Uterus (tissue), 4 donors: ENCODE data around the gene TWIST2. TPM values are rescaled to one million over a fixed set of nuclear protein-coding genes. Genes with fewer than 3 reads are reported as not detected.

Experiments used
- DNase-seq, 2 donors: peaks; one replicate each; pipeline ENCODE4 v3.0.0-alpha.2; 2019 to 2020
- H3K27ac ChIP-seq, 2 donors: fragments of 200-600 bp; sonication (generic); 1 replicate in 1 of 2; 2 replicates in 1 of 2; pipeline ENCODE4 v1.5.1; 2016 to 2018
- H3K27me3 ChIP-seq, 2 donors: fragments of 200-600 bp; sonication (generic); one replicate each; pipeline ENCODE4 v1.5.1; 2018 to 2019; ENCODE audit warnings: control low read depth in 1 of 2
- H3K36me3 ChIP-seq, 2 donors: fragments of 200-600 bp; sonication (generic); one replicate each; pipeline ENCODE4 v1.5.1; 2019; ENCODE audit warnings: control low read depth in 1 of 2
- H3K4me1 ChIP-seq, 2 donors: fragments of 200-600 bp; sonication (generic); one replicate each; pipeline ENCODE4 v1.5.1; 2018 to 2019; ENCODE audit warnings: control low read depth in 1 of 2
- H3K4me3 ChIP-seq, 2 donors: fragments of 200-600 bp; sonication (generic); 1 replicate in 1 of 2; 2 replicates in 1 of 2; pipeline ENCODE4 v1.5.1; 2018 to 2019; ENCODE audit warnings: mild to moderate bottlenecking in 1 of 2
- H3K9me3 ChIP-seq, 2 donors: fragments of 200-600 bp; sonication (generic); one replicate each; pipeline ENCODE4 v1.5.1; 2019; ENCODE audit warnings: control low read depth in 1 of 2
- CTCF ChIP-seq, 4 experiments: fragments of 200-600 bp in 2 of 4; fragments of 450-650 bp in 2 of 4; sonication (generic) in 2 of 4; IDR thresholded peaks; one replicate each; pipeline ENCODE4 v1.5.1; 2016 to 2019; ENCODE audit warnings: antibody characterized with exemption in 4 of 4, mild to moderate bottlenecking in 2 of 4, moderate library complexity in 1 of 4
- POLR2A ChIP-seq, 2 donors: fragments of 450-650 bp; IDR thresholded peaks; one replicate each; pipeline ENCODE4 v1.6.1; 2016; ENCODE audit warnings: antibody characterized with exemption in 2 of 2, mild to moderate bottlenecking in 1 of 2, moderate library complexity in 1 of 2
- intact Hi-C: fragments of 100-400 bp; cut with DNase I; formaldehyde crosslinking; loops from one replicate; pipeline ENCODE4 v1.15.1; 2023; ENCODE audit warnings: low total_unique reads
- total RNA-seq, 4 donors: library from RNA; depleted of rRNA in 3 of 4; stranded (reverse); fragments of >200 nt in 3 of 4; gene quantifications; one replicate each; pipeline versions ENCODE4 v1.1.0 to v1.2.4, GENCODE V29; 2014 to 2023
- donor health status: DM: yes; HTN: yes; CAD: no.

Gene TWIST2
- 100 to 1,000 TPM in 1 of 4 donors, 10 to 100 TPM in 3; 28.1 to 199 (median 63.9) TPM for total RNA-seq

- H3K27ac ChIP-seq: peak within 1 kb of the TSS; percentile 85 to 96
- peak within 1 kb of the TSS; percentile 61 to 78 for H3K4me3 ChIP-seq
- TF ChIP-seq CTCF (IDR thresholded peaks at IDR 0.05) (peak in 2 of 4 experiments; percentile 22 to 48), POLR2A (IDR thresholded peaks at IDR 0.05) (peak; percentile 73 to 80)
- H3K36me3 ChIP-seq: no peaks in the 10 kb centered on the region
- intact Hi-C loops: no loop called here
- no peaks in the 10 kb centered on the region for H3K27me3 ChIP-seq
- no peaks in the 10 kb centered on the region for H3K4me1 ChIP-seq
- DNase-seq: peak; percentile 90 to 92
- H3K9me3 ChIP-seq: no peaks in the 10 kb centered on the region
These were observed at the start of gene TWIST2 for GRCh38 chr2:238847841-238848690. Gene TWIST2 (plus strand): TSS chr2:238848085. CDS start chr2:238848216, 131 bp downstream.

GRCh38 chr2:238801791-238802190 is 46.1 kb upstream of the TWIST2 start:
- DNase-seq: no peak
- Histone ChIP-seq H3K36me3 (no peaks in the 10 kb centered on the region), H3K9me3 (no peaks in the 10 kb centered on the region), H3K27me3 (no peaks in the 10 kb centered on the region), H3K27ac (no peak overlapping the region), H3K4me3 (no peak overlapping the region), H3K4me1 (no peaks in the 10 kb centered on the region)
- TF ChIP-seq CTCF (IDR thresholded peaks at IDR 0.05): no peak
- no peak for TF ChIP-seq POLR2A (IDR thresholded peaks at IDR 0.05)
- intact Hi-C loops: no loop called here

- Histone ChIP-seq H3K9me3 (no peaks in the 10 kb centered on the region), H3K36me3 (no peaks in the 10 kb centered on the region), H3K4me3 (no peak overlapping the region), H3K27me3 (no peaks in the 10 kb centered on the region), H3K27ac (no peak overlapping the region), H3K4me1 (no peaks in the 10 kb centered on the region)
- no peak for DNase-seq
- intact Hi-C loops: no loop called here
- TF ChIP-seq POLR2A (IDR thresholded peaks at IDR 0.05) (no peak), CTCF (IDR thresholded peaks at IDR 0.05) (no peak)
These were observed 44.9 kb upstream of the TWIST2 start for GRCh38 chr2:238802957-238803356.

- Histone ChIP-seq H3K4me3 (no peak overlapping the region), H3K27ac (peak overlapping the region in 1 of 2 donors; percentile 11), H3K4me1 (no peaks in the 10 kb centered on the region), H3K9me3 (peaks cover 0 to 8% of the 10 kb centered on the region in 2 donors), H3K36me3 (no peaks in the 10 kb centered on the region), H3K27me3 (no peaks in the 10 kb centered on the region)
- intact Hi-C loops: no loop called here
- DNase-seq: no peak
- no peak for TF ChIP-seq CTCF (IDR thresholded peaks at IDR 0.05)
- no peak for TF ChIP-seq POLR2A (IDR thresholded peaks at IDR 0.05)
These were observed 43.7 kb upstream of the TWIST2 start for GRCh38 chr2:238803996-238804870.
